Breast epithelium (tissue), 4 donors: ENCODE data around the gene THAP6. TPM values are rescaled to one million over a fixed set of nuclear protein-coding genes. Genes with fewer than 3 reads are reported as not detected.

Experiments used
- DNase-seq, 2 donors: peaks; one replicate each; pipeline ENCODE4 v3.0.0-alpha.2; 2019; ENCODE audit warnings: low spot score in 2 of 2
- H3K27ac ChIP-seq, 2 donors: fragments of 200-600 bp; sonication (generic) in 1 of 2; one replicate each; pipeline ENCODE4 v1.5.1; 2016 to 2019; ENCODE audit warnings: mild to moderate bottlenecking in 1 of 2
- H3K27me3 ChIP-seq, 2 donors: fragments of 200-600 bp; sonication (generic) in 1 of 2; one replicate each; pipeline versions ENCODE4 v1.5.1 to v1.6.0; 2017 to 2019; ENCODE audit warnings: control low read depth in 1 of 2, mild to moderate bottlenecking in 1 of 2
- H3K36me3 ChIP-seq: fragments of 200-600 bp; one replicate; pipeline ENCODE4 v1.5.1; 2019
- H3K4me1 ChIP-seq, 2 donors: fragments of 200-600 bp; sonication (generic); one replicate each; pipeline ENCODE4 v1.5.1; 2016 to 2019; ENCODE audit warnings: control low read depth in 1 of 2
- H3K4me3 ChIP-seq, 3 donors: fragments of 200-600 bp; sonication (generic); 1 replicate in 2 of 3; 2 replicates in 1 of 3; pipeline ENCODE4 v1.5.1; 2016 to 2019; ENCODE audit warnings: mild to moderate bottlenecking in 3 of 3, moderate library complexity in 2 of 3
- H3K9me3 ChIP-seq, 2 donors: fragments of 200-600 bp; sonication (generic) in 1 of 2; one replicate each; pipeline ENCODE4 v1.5.1; 2016 to 2019; ENCODE audit warnings: control low read depth in 1 of 2
- POLR2A ChIP-seq: fragments of 450-650 bp; IDR thresholded peaks from one replicate; pipeline ENCODE4 v1.6.1; 2016; ENCODE audit warnings: antibody characterized with exemption, mild to moderate bottlenecking, moderate library complexity
- POLR2AphosphoS5 ChIP-seq, 3 donors: sonication (generic); formaldehyde crosslinking; IDR thresholded peaks; one replicate each; pipeline ENCODE4 v1.6.1; 2017; ENCODE audit warnings: antibody characterized with exemption in 3 of 3
- intact Hi-C: fragments of 100-400 bp; cut with DNase I; formaldehyde crosslinking; loops from one replicate; pipeline ENCODE4 v1.15.1; 2023; ENCODE audit warnings: low total_unique reads
- total RNA-seq, 3 donors: library from RNA; depleted of rRNA; stranded (reverse); fragments of >200 nt; gene quantifications; one replicate each; pipeline ENCODE4 v1.1.0, GENCODE V29; 2016
- TF ChIP-seq, protein P1 (sequence below), 3 donors: fragments of 450-650 bp; IDR thresholded peaks; one replicate each; pipeline ENCODE4 v1.5.1; 2016 to 2017; ENCODE audit warnings: antibody characterized with exemption in 3 of 3, mild to moderate bottlenecking in 3 of 3, moderate library complexity in 3 of 3

Gene THAP6
- total RNA-seq, 3 donors from 2014 or later = 22.2 to 25.9 (median 25.9) TPM

- intact Hi-C loops = no loop called here
- Histone ChIP-seq H3K27ac (no peak overlapping the region), H3K4me3 (no peak overlapping the region), H3K4me1 (no peaks in the 10 kb centered on the region), H3K36me3 (no peaks in the 10 kb centered on the region), H3K9me3 (no peaks in the 10 kb centered on the region), H3K27me3 (no peaks in the 10 kb centered on the region)
- no peak for DNase-seq
- TF ChIP-seq POLR2AphosphoS5 (IDR thresholded peaks at IDR 0.05) = no peak
- TF ChIP-seq, protein P1, sequence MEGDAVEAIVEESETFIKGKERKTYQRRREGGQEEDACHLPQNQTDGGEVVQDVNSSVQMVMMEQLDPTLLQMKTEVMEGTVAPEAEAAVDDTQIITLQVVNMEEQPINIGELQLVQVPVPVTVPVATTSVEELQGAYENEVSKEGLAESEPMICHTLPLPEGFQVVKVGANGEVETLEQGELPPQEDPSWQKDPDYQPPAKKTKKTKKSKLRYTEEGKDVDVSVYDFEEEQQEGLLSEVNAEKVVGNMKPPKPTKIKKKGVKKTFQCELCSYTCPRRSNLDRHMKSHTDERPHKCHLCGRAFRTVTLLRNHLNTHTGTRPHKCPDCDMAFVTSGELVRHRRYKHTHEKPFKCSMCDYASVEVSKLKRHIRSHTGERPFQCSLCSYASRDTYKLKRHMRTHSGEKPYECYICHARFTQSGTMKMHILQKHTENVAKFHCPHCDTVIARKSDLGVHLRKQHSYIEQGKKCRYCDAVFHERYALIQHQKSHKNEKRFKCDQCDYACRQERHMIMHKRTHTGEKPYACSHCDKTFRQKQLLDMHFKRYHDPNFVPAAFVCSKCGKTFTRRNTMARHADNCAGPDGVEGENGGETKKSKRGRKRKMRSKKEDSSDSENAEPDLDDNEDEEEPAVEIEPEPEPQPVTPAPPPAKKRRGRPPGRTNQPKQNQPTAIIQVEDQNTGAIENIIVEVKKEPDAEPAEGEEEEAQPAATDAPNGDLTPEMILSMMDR (IDR thresholded peaks at IDR 0.05) = no peak
- TF ChIP-seq POLR2A = no peak
Observed at GRCh38 chr4:75565481-75565880, 51.2 kb downstream of the THAP6 start.

DNA sequence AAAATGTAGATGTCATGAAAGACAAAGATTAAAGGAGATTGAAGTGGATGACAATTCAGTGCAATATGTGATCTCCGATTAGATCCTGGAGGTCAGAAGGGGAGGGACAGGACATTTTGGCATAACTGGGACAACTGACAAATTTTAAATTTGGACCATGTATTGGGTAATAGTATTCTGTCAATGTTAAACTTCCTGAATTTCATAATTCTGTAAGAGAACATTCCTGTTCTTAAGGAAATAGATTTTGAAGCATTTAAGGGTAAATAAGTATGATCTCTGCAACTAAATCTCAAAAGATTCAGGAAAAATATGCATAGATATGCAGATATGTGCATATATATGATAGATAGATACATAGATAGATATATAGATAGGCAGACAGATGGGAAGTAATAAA lies 52.6 kb downstream of the THAP6 start:
- intact Hi-C loops = no loop called here
- Histone ChIP-seq H3K36me3 (no peaks in the 10 kb centered on the region), H3K4me1 (no peaks in the 10 kb centered on the region), H3K27ac (no peak overlapping the region), H3K4me3 (no peak overlapping the region), H3K9me3 (no peaks in the 10 kb centered on the region), H3K27me3 (no peaks in the 10 kb centered on the region)
- TF ChIP-seq, protein P1 (IDR thresholded peaks at IDR 0.05) = no peak
- TF ChIP-seq POLR2A (no peak), POLR2AphosphoS5 (IDR thresholded peaks at IDR 0.05) (no peak)
- no peak for DNase-seq

- Histone ChIP-seq H3K4me1 (no peaks in the 10 kb centered on the region), H3K9me3 (no peaks in the 10 kb centered on the region), H3K4me3 (no peak overlapping the region), H3K27ac (no peak overlapping the region), H3K36me3 (no peaks in the 10 kb centered on the region), H3K27me3 (no peaks in the 10 kb centered on the region)
- intact Hi-C loops = no loop called here
- TF ChIP-seq POLR2A (no peak), POLR2AphosphoS5 (IDR thresholded peaks at IDR 0.05) (no peak)
- TF ChIP-seq, protein P1 (IDR thresholded peaks at IDR 0.05) = no peak
- no peak for DNase-seq
Observed at GRCh38 chr4:75567725-75568124, 53.5 kb downstream of the THAP6 start.

Other genes starting within 250 kb of the THAP6 start
- gene RCHY1, start 70 bp upstream of the THAP6 start, total RNA-seq = 10 to 100 TPM; 23.6 to 46.7 (median 25.6) TPM
- not detected for gene ODAPH, start 41.6 kb downstream of the THAP6 start, total RNA-seq
- 1 to 10 TPM in 2 of 3 donors, under 1 TPM in 1; 0.16 to 2.3 (median 1.6) TPM for gene CDKL2, start 116.1 kb downstream of the THAP6 start, total RNA-seq
- gene G3BP2, start 158.9 kb downstream of the THAP6 start, total RNA-seq = 10 to 100 TPM; 75.4 to 92.6 (median 86.2) TPM
- gene USO1, start 210.1 kb downstream of the THAP6 start, total RNA-seq = 10 to 100 TPM; 74.1 to 76.7 (median 74.1) TPM